ENCODE measurements around the gene VCAN.

The VCAN gene

DNA sequence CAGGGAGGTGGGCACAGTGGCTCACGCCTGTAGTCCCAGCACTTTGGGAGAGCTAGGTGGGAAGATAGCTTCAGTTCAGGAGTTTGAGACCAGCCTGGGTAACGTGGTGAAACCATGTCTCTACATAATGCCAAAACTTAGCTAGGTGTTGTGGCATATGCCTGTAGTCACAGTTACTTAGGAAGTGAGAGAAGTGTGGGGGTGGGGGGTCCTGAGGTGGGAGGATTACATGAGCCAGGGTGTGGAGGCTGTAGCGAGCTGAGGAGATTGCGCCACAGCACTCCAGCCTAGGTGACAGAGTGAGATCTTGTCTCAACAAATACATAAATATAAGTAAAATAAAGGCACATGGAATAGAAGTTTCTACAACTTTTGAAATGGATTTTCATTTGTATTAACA is 23.1 kb downstream of the VCAN start:
- no peak for DNase-seq (ENCODE audit: low spot score)

DNA sequence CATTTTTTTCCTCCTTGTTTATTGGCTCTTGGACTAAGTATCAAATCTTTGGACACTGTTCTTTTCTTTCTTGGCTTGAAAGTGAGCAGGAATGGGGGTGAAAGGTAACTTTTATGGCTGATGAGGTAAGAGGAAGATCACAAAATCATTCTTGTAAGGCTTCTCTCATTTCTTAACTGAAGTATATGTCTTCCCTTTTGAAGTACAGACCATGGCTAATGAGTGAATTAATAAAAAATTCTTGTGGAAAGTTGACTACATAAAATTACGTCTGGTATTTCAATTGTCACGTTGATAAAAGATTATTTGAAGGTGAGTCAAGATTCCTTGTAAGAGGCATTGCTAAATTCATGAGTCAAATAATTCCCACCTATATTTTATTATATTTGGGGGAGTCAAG is 25.1 kb downstream of the VCAN start:
- no peak for DNase-seq (ENCODE audit: low spot score)

- DNase-seq (ENCODE audit: low spot score), result no peak
Measured at GRCh38 chr5:83498585-83498984, 27.0 kb downstream of the VCAN start.

DNA sequence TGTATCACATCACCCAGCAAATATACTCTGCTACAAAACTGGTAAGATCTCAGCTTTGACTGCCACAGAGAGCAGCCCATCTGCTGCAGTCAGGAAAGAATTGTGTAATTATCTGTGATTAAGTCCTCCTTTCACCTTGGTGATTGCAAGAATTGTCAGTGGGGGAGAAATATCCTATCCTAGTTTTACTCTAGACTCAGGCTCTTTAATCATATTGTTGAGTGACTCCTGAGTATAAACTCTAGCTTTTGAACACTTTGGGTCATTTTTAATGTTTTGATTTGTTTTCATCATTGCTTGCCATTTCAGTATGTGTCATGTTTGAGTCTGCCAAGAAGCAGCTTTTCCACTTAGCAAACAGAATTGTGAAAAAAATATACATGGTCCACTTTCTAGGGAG is 32.1 kb downstream of the VCAN start:
- DNase-seq (ENCODE audit: low spot score), result no peak

DNA sequence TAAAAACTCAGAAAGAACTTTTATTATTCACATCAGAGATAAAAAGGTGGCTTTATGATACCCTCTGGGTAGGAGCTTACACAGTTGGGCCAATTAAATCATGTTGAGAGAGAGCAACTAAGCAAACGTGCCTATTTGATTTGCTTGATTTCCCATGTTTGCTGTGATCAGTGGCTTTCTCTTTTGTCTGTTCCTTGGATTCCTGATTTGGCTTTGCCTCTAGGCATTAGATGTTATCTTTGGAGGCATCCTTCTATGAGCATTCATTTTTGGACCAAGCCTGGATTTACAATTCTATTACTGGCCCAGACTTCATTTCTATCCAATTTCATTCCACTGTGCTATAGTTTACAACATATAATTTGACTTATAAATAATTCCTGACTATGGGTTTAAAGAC is 35.9 kb downstream of the VCAN start:
- DNase-seq (ENCODE audit: low spot score), result no peak

- no peak for DNase-seq (ENCODE audit: low spot score)
Measured at GRCh38 chr5:83509540-83509939, 38.0 kb downstream of the VCAN start.

DNA sequence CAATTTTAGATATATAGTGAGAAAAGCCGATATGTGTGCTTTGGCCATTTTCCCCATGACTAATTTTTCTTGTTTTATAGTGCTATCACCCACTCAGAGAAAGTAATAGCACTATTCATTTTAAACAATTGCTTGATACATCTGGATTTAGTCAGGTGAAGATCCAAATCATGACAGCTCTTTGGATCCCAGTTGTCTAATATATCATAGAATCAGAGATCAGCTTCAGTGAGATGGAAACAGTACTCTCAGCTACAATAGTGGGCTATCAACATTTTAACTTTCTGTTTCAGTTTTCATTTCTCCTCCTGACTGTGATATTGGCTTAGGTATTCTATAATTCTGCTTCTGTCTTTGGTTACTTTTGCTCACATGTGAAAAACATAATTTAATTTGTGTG is 38.7 kb downstream of the VCAN start:
- DNase-seq (ENCODE audit: low spot score), result no peak

DNA sequence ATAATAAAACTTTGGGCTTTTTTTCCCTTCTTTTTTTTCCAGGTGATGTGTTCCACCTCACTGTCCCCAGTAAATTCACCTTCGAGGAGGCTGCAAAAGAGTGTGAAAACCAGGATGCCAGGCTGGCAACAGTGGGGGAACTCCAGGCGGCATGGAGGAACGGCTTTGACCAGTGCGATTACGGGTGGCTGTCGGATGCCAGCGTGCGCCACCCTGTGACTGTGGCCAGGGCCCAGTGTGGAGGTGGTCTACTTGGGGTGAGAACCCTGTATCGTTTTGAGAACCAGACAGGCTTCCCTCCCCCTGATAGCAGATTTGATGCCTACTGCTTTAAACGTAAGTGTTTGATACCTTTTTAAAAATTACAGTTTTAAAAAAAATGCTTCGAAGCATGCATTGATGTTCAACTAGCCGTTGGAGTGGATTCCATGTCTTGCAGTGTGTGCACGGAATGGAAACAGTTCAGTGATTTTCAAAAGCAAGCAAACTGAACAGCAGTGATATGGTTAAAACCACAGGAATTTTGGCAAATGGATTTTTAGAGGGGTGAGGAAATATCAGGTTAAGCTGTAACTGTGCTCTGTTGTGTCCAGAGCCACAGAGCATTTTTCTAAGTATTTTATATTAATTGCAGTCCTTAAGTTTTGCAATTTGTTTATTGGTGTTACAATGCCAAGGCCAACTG is 40.7 kb downstream of the VCAN start:
- no peak for DNase-seq (ENCODE audit: low spot score)

DNA sequence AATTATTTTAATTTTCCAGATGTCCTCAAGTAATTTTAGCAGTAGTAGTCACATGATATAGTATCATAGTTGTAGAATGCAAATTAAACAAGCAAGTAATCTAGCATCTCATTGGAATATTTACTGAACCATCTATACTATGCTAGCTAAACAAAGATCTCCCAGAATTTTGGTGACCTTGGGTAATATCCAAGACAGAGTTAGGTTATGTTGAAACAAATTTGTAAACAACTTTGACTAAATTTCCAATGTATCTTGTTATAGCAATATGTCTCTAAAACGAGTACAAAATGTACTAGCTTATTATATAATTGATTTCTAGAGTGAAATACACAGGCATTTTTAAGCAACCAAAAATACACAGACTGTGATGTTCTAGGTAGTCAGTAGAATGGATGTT is 41.5 kb downstream of the VCAN start:
- DNase-seq (ENCODE audit: low spot score), result no peak

DNA sequence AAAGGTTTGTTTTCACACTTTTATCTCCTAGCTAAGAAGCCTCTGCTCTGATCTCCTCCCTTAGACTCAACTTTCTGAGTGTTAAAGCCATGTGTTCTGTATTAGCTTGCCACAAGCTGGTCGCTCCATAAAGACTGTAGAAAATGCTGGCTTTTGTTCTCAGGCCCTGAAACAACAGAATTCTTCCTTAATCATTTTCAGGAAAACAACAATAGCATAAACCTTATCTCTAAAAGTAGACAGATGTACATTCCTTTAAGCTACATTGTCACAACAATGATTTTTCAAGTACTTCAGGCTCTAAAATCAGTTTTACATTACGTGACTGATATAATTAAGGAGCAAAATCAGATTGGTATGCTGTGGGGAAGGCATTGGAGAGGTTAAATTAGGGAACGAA is 41.9 kb downstream of the VCAN start:
- no peak for DNase-seq (ENCODE audit: low spot score)

- no peak for DNase-seq (ENCODE audit: low spot score)
Measured at GRCh38 chr5:83516377-83516776, 44.8 kb downstream of the VCAN start.

- DNase-seq (ENCODE audit: low spot score), result no peak
Measured at GRCh38 chr5:83517072-83517687, 45.6 kb downstream of the VCAN start.

GRCh38 chr5:83517688-83518085 is 46.1 kb downstream of the VCAN start:
- DNase-seq (ENCODE audit: low spot score), result no peak

DNA sequence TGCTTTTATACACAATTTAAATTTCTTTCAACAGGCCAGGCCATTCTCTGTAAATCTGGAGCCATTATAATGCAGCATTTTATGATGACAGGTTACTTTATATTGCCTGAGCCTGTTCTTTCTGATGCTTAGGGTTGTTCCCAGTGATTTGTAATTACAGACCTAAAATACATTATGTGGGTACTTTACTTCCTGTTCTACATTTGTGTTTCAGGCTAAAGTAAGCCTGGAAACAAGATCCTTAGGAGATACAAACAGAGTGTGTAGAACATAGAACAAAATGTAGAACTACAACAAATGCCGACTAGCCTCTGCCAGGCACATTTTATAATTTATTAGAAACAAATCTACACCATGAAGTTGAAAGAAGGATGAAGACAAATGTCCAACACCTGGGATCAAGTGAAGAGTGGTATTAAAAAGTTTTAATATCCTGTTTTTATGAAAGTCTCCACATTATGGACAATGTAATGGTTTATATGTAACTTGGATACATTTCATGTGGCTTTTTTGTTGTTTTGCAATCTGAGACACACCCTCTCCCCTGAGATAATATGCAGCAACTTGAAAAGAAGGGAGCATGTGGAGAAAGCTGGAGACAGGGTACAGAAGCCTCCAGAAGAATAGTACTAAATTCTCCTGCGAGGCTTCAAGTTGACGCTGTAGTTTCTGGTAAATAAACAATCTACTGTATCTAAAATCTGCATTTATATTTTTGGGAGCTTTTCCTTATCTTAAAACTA is 46.9 kb downstream of the VCAN start:
- DNase-seq (ENCODE audit: low spot score), result no peak

DNA sequence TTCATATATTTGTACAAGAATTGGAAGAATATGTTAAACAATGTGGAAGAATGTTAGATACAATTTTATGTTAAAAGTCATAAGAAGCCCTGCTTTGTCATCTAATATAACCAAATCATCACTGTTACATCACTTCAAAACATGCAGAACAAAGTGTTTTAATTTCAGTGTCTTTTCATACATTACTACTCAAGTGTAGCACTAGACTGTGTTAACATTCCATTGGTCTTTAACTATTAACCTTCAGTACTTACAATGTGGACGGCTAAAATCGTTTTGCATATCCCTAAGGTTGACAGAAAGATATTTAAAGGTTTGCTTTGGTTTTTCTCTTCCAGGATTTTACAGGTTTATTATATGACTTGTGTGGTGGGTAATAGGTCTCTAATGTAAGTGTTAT is 50.9 kb downstream of the VCAN start:
- no peak for DNase-seq (ENCODE audit: low spot score)

DNA sequence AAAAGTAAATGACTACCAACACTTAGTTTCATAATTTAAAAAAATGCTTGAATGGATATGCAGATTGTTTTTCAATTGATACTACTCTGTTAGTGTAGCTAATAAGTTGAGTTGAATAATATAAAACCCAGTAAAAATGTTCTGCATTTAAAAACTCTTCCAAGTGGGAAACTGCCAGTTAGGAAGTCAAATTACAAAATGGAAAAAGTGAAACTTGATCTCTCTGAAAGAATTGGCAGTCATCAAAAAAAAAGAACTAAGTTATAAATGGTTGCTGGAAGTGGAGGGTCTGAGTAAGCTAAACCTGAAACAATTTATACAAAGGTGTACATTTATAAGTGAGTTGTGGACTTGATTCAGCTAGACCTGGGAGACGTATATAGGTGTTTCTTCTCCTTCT is 52.4 kb downstream of the VCAN start:
- no peak for DNase-seq (ENCODE audit: low spot score)

DNA sequence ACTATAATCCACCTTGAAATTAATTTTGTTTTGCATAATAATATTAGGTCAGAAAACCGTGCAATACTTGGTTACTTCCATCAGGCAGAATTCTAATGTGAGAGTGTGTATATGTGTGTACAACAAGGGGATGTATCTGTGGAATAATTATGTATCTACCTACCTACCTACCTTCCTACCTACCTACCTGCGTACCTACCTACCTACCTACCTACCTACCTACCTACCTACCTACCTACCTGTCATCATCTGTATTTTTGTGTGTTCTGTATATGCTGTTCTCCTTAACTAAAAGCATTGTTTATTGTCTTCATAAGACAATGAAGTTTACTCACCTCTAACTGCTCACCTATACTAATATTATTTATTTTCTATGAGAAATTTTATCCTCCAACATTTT is 52.8 kb downstream of the VCAN start:
- no peak for DNase-seq (ENCODE audit: low spot score)

- DNase-seq (ENCODE audit: low spot score), result no peak
Measured at GRCh38 chr5:83524991-83525390, 53.4 kb downstream of the VCAN start.

- DNase-seq (ENCODE audit: low spot score), result no peak
Measured at GRCh38 chr5:83526289-83526688, 54.7 kb downstream of the VCAN start.

DNA sequence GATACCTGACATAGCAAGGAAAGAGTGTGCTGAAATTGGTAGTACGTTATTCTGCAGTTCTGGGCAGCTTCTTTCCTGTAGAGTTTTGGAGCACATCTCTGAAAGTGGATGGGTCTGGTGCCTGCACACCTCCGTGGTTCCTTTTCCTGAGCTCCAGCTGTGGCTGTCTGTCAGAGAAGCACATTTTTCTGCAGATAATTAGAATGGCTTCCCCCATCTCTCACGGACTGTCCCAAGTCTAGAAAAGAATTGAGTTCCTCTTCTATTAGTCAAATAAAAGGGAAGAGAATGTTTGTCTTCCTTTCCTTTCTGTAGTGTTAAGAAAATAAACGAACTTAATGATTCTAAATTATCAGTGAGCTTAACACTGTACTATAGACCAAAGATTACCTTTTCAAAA is 55.7 kb downstream of the VCAN start:
- no peak for DNase-seq (ENCODE audit: low spot score)

DNA sequence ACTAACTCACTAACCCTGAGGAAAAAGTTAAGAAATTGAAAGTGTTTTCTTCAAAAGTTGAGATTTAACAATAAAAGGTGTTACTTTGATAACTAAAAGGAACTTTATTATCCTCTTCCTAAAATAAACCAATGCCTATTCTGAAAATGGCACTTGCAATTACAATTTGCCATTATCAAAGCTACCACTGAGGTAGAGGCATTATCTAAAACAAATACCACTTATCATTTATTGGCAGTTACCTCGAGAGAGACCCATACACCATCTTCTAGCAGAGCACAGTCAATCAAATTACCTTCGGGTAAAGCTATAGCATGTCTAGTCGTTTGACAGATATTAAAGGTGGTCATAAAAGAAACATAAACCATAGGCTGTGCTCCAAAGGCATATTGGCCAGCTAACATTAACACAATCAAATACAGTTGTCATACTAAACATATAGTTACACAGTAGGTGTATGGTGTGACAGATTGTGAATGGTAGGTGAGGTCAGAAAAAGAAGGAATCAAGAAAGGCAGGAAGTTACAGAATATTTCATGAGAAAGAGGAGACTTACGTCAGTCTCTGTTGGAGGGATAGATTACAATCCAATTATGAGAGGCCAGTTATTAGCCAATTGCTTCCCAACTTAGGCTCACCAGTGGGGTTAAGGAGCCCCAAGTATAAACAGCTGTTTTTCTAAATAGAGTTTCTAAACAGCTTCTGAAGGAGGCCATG is 56.3 kb downstream of the VCAN start:
- DNase-seq (ENCODE audit: low spot score), result no peak

GRCh38 chr5:83528439-83528769 is 56.9 kb downstream of the VCAN start:
- DNase-seq (ENCODE audit: low spot score), result no peak

DNA sequence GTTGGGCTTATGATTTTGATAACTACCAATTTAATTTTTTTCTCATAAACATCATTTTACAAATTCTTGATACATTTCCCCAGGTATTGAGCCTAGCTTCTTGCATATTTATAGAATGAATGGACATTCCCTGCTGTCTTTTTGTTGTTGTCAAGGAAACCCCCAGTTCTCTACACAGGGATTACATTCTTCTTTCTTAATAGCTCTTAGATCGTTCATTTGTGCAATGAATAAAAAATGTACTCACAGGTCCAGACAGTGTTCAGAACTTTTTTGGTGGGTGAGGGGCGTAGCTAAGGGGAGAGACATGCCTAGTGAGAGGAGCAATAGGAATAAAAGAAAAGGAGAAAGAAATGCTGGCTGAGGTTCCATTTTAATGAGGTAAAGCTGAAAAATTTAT is 58.6 kb downstream of the VCAN start:
- peak; percentile 6 for DNase-seq (ENCODE audit: low spot score)

All from COLO829 (cell line).